Neural cell (in vitro differentiated cells): ENCODE measurements around the gene CTRB1. TPM values are rescaled to one million over a fixed set of nuclear protein-coding genes. Genes with fewer than 3 reads are reported as not detected.

ENCODE experiments used
- H2AFZ ChIP-seq: fragments of 200-600, 300-800 bp; sonication (generic), shearing (Covaris generic); 2 replicates; pipeline ENCODE4 v1.6.0; 2014; ENCODE audit warnings: low read depth, mild to moderate bottlenecking, antibody characterized with exemption, low read length, moderate library complexity
- H3F3A ChIP-seq: fragments of 200-600 bp; shearing (Covaris generic); 2 replicates; pipeline ENCODE4 v1.6.1; 2016; ENCODE audit warnings: mild to moderate bottlenecking, moderate library complexity, mixed read lengths, antibody characterized with exemption, low read length; ENCODE audit not compliant: insufficient read depth, poor library complexity, severe bottlenecking
- H3K27ac ChIP-seq: fragments of 200-600, 300-800 bp; sonication (generic), shearing (Covaris generic); 2 replicates; pipeline ENCODE4 v1.5.1; 2014; ENCODE audit warnings: mild to moderate bottlenecking, low read length, moderate library complexity
- H3K27me3 ChIP-seq: fragments of 300-800, 200-600 bp; sonication (generic), shearing (Covaris generic); 2 replicates; pipeline ENCODE4 v1.6.0; 2014; ENCODE audit warnings: mild to moderate bottlenecking, low read depth, low read length, moderate library complexity; ENCODE audit not compliant: insufficient read depth
- H3K36me3 ChIP-seq: fragments of 300-800, 200-600 bp; sonication (generic), shearing (Covaris generic); 2 replicates; pipeline ENCODE4 v1.5.1; 2014; ENCODE audit warnings: mild to moderate bottlenecking, antibody characterized with exemption, low read length, moderate library complexity; ENCODE audit not compliant: insufficient read depth
- H3K4me2 ChIP-seq: fragments of 300-800, 200-600 bp; sonication (generic), shearing (Covaris generic); 2 replicates; pipeline ENCODE4 v1.6.0; 2014; ENCODE audit warnings: mild to moderate bottlenecking, low read length
- H3K4me3 ChIP-seq: fragments of 300-800, 200-600 bp; sonication (generic), shearing (Covaris generic); 2 replicates; pipeline ENCODE4 v1.5.1; 2014; ENCODE audit warnings: mild to moderate bottlenecking, low read length, moderate library complexity
- H3K79me2 ChIP-seq: fragments of 200-600 bp; shearing (Covaris generic); replicated peaks from 2 replicates; pipeline ENCODE4 v1.6.0; 2014; ENCODE audit warnings: mild to moderate bottlenecking, low read length, moderate library complexity; ENCODE audit not compliant: insufficient read depth
- H3K9ac ChIP-seq: fragments of 300-800, 200-600 bp; sonication (generic), shearing (Covaris generic); 2 replicates; pipeline ENCODE4 v1.6.1; 2016; ENCODE audit warnings: mild to moderate bottlenecking, low read length, mixed read lengths
- H3K9me2 ChIP-seq: fragments of 200-600 bp; shearing (Covaris generic); 2 replicates; pipeline ENCODE4 v1.6.1; 2016; ENCODE audit warnings: mild to moderate bottlenecking, low read length, mixed read lengths; ENCODE audit not compliant: insufficient read depth
- H3K9me3 ChIP-seq: fragments of 200-600, 300-800 bp; sonication (generic), shearing (Covaris generic); 2 replicates; pipeline ENCODE4 v1.6.1; 2016; ENCODE audit warnings: mild to moderate bottlenecking, mixed run types, low read length, moderate library complexity, mixed read lengths
- H4K20me1 ChIP-seq: fragments of 200-600 bp; shearing (Covaris generic); 2 replicates; pipeline ENCODE4 v1.6.1; 2016; ENCODE audit warnings: mild to moderate bottlenecking, mixed run types; ENCODE audit not compliant: insufficient read depth
- CTCF ChIP-seq: fragments of 450-650 bp; IDR thresholded peaks from 2 replicates; pipeline ENCODE4 v1.5.1; 2014; ENCODE audit warnings: antibody characterized with exemption, mild to moderate bottlenecking, moderate library complexity; ENCODE audit not compliant: poor library complexity, severe bottlenecking
- EP300 ChIP-seq: fragments of 450-650 bp; conservative IDR thresholded peaks from 2 replicates; pipeline ENCODE4 v1.6.1; 2014; ENCODE audit warnings: antibody characterized with exemption, mild to moderate bottlenecking, moderate library complexity; ENCODE audit not compliant: poor library complexity, severe bottlenecking
- EZH2 ChIP-seq: fragments of 200-600, 300-800 bp; shearing (Covaris generic), sonication (generic); IDR thresholded peaks from 2 replicates; pipeline ENCODE4 v1.6.1; 2014; ENCODE audit warnings: antibody characterized with exemption, low read length, borderline replicate concordance, mild to moderate bottlenecking; ENCODE audit not compliant: insufficient read depth, poor library complexity, severe bottlenecking
- MXI1 ChIP-seq: fragments of 450-650 bp; conservative IDR thresholded peaks from 2 replicates; pipeline ENCODE4 v1.6.1; 2014; ENCODE audit warnings: antibody characterized with exemption, mild to moderate bottlenecking; ENCODE audit not compliant: poor library complexity, severe bottlenecking
- POLR2AphosphoS5 ChIP-seq: IDR thresholded peaks from 2 replicates; pipeline ENCODE4 v1.6.1; 2012
- RAD21 ChIP-seq: fragments of 450-650 bp; conservative IDR thresholded peaks from 2 replicates; pipeline ENCODE4 v1.6.1; 2014; ENCODE audit warnings: antibody characterized with exemption, mild to moderate bottlenecking, moderate library complexity
- REST ChIP-seq: IDR thresholded peaks from 2 replicates; pipeline ENCODE4 v1.6.1; 2012; ENCODE audit warnings: borderline replicate concordance
- SMC3 ChIP-seq: fragments of 450-650 bp; conservative IDR thresholded peaks from 2 replicates; pipeline ENCODE4 v1.6.1; 2014; ENCODE audit warnings: antibody characterized with exemption, mild to moderate bottlenecking, moderate library complexity; ENCODE audit not compliant: poor library complexity
- TAF1 ChIP-seq: IDR thresholded peaks from 2 replicates; pipeline ENCODE4 v1.6.1; 2012; ENCODE audit warnings: low read depth
- polyA plus RNA-seq: library from polyadenylated mRNA; depleted of rRNA; stranded (reverse); fragments of >200 nt; gene quantifications from 2 replicates; pipeline ENCODE4 v1.2.3, GENCODE V29; 2014

Gene CTRB1
- polyA plus RNA-seq, 1 donor from 2014 or later, result not detected

- no peak overlapping the region for H2AFZ ChIP-seq
- H3K36me3 ChIP-seq, result no peaks in the 10 kb centered on the region
- H3K4me2 ChIP-seq, result no peak overlapping the region
- H3F3A ChIP-seq, result no peaks in the 10 kb centered on the region
- no peak overlapping the region for H3K4me3 ChIP-seq
- H4K20me1 ChIP-seq, result no peaks in the 10 kb centered on the region
- no peak overlapping the region for H3K9ac ChIP-seq
- H3K9me2 ChIP-seq, result no peaks in the 10 kb centered on the region
- TF ChIP-seq EP300 (no peak), MXI1 (no peak), SMC3 (no peak)
- no peaks in the 10 kb centered on the region for H3K9me3 ChIP-seq
- no peaks in the 10 kb centered on the region for H3K27me3 ChIP-seq
- no peaks in the 10 kb centered on the region for H3K79me2 ChIP-seq
- no peak overlapping the region for H3K27ac ChIP-seq
Measured at GRCh38 chr16:75216576-75216975, 2.2 kb upstream of the CTRB1 start.

GRCh38 chr16:75217389-75217851 is 1.4 kb upstream of the CTRB1 start:
- Histone ChIP-seq H3F3A (no peaks in the 10 kb centered on the region), H3K4me2 (no peak overlapping the region), H3K36me3 (no peaks in the 10 kb centered on the region), H3K27me3 (no peaks in the 10 kb centered on the region), H3K9me2 (no peaks in the 10 kb centered on the region), H3K9ac (no peak overlapping the region), H4K20me1 (no peaks in the 10 kb centered on the region), H2AFZ (no peak overlapping the region), H3K4me3 (no peak overlapping the region), H3K27ac (no peak overlapping the region), H3K79me2 (no peaks in the 10 kb centered on the region), H3K9me3 (no peaks in the 10 kb centered on the region)
- TF ChIP-seq CTCF, result no peak
- TF ChIP-seq EZH2, result no peak
- no peak for TF ChIP-seq MXI1
- TF ChIP-seq SMC3, result no peak
- no peak for TF ChIP-seq TAF1
- no peak for TF ChIP-seq RAD21
- no peak for TF ChIP-seq REST
- TF ChIP-seq EP300, result no peak
- no peak for TF ChIP-seq POLR2AphosphoS5

- no peak overlapping the region for H3K4me3 ChIP-seq
- no peaks in the 10 kb centered on the region for H3F3A ChIP-seq
- H3K9me2 ChIP-seq, result no peaks in the 10 kb centered on the region
- H3K4me2 ChIP-seq, result no peak overlapping the region
- H2AFZ ChIP-seq, result no peak overlapping the region
- no peaks in the 10 kb centered on the region for H3K9me3 ChIP-seq
- H3K9ac ChIP-seq, result no peak overlapping the region
- no peaks in the 10 kb centered on the region for H3K36me3 ChIP-seq
- no peaks in the 10 kb centered on the region for H3K79me2 ChIP-seq
- TF ChIP-seq RAD21, result no peak
- no peak for TF ChIP-seq CTCF
- TF ChIP-seq EZH2, result no peak
- TF ChIP-seq POLR2AphosphoS5, result no peak
- TF ChIP-seq MXI1, result no peak
- TF ChIP-seq REST, result no peak
- no peak for TF ChIP-seq EP300
- TF ChIP-seq TAF1, result no peak
- H4K20me1 ChIP-seq, result no peaks in the 10 kb centered on the region
- no peaks in the 10 kb centered on the region for H3K27me3 ChIP-seq
- H3K27ac ChIP-seq, result no peak overlapping the region
Measured at GRCh38 chr16:75219088-75219487, 300 bp downstream of the CTRB1 start.
